Stomach smooth muscle (tissue), 2 donors: ENCODE data around the gene RBM15.

Experiments used
- H3K27ac ChIP-seq: one replicate; pipeline ENCODE4 v1.7.0; 2013; ENCODE audit warnings: mild to moderate bottlenecking, low read length, inconsistent platforms
- H3K27me3 ChIP-seq, 2 donors: one replicate each; pipeline ENCODE4 v1.7.0; 2013; ENCODE audit warnings: low read length in 2 of 2; ENCODE audit not compliant: insufficient read depth in 2 of 2, control insufficient read depth in 1 of 2
- H3K36me3 ChIP-seq, 2 donors: one replicate each; pipeline ENCODE4 v1.7.0; 2013; ENCODE audit warnings: low read length in 2 of 2; ENCODE audit not compliant: control insufficient read depth in 2 of 2, insufficient read depth in 2 of 2
- H3K4me1 ChIP-seq: one replicate; pipeline ENCODE4 v1.7.0; 2013; ENCODE audit warnings: low read length; ENCODE audit not compliant: control insufficient read depth, insufficient read depth
- H3K4me3 ChIP-seq, 2 donors: one replicate each; pipeline ENCODE4 v1.7.0; 2013; ENCODE audit warnings: low read length in 2 of 2
- H3K9ac ChIP-seq, 2 donors: one replicate each; pipeline ENCODE4 v1.7.0; 2013; ENCODE audit warnings: low read length in 2 of 2, mild to moderate bottlenecking in 1 of 2
- H3K9me3 ChIP-seq, 2 donors: one replicate each; pipeline ENCODE4 v1.7.0; 2013; ENCODE audit warnings: low read length in 2 of 2; ENCODE audit not compliant: control insufficient read depth in 2 of 2
- donor health status: healthy.
- donor health status: Pancreatic carcinoma.

Gene RBM15

GRCh38 chr1:110355321-110355720 is 16.1 kb downstream of the RBM15 start:
- no peaks in the 10 kb centered on the region for H3K27me3 ChIP-seq
- no peaks in the 10 kb centered on the region for H3K9me3 ChIP-seq
- H3K9ac ChIP-seq: no peak overlapping the region
- H3K27ac ChIP-seq: no peak overlapping the region
- no peak overlapping the region for H3K4me3 ChIP-seq
- H3K36me3 ChIP-seq: peaks cover 0 to 4% of the 10 kb centered on the region in 2 donors
- peaks cover 3% of the 10 kb centered on the region for H3K4me1 ChIP-seq

DNA sequence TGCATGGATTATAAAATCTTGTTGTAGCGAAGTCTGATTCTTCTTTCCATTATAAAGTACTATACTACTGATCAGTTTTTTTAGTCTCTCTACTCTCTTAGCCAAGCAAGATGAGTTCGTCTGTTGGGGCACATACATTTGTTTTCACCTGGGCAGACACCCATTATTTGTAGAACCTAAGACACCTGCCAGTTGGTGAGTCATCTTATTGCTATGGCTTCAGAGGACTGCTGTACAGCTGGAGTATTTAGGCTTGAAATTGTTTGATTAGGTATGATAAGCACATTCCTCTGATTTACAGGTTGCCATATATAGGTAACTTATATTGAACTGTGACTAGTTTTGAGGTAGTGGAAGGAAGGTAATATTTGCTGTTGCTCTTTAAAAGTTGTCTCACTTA is 17.2 kb downstream of the RBM15 start:
- no peaks in the 10 kb centered on the region for H3K9me3 ChIP-seq

GRCh38 chr1:110360431-110360830 is 21.3 kb downstream of the RBM15 start:
- H3K9ac ChIP-seq: no peak overlapping the region
- no peaks in the 10 kb centered on the region for H3K4me1 ChIP-seq
- H3K9me3 ChIP-seq: no peaks in the 10 kb centered on the region
- H3K4me3 ChIP-seq: no peak overlapping the region
- H3K36me3 ChIP-seq: peaks cover 3 to 4% of the 10 kb centered on the region in 2 donors
- no peak overlapping the region for H3K27ac ChIP-seq
- no peaks in the 10 kb centered on the region for H3K27me3 ChIP-seq

More for the DNA sequence above, 17.2 kb downstream of the RBM15 start:
- Histone ChIP-seq H3K4me3 (no peak overlapping the region), H3K27ac (no peak overlapping the region), H3K9ac (no peak overlapping the region), H3K4me1 (no peaks in the 10 kb centered on the region), H3K36me3 (peaks cover 0 to 4% of the 10 kb centered on the region in 2 donors), H3K27me3 (no peaks in the 10 kb centered on the region)

- H3K9ac ChIP-seq: no peak overlapping the region
- no peaks in the 10 kb centered on the region for H3K27me3 ChIP-seq
- peaks cover 2 to 3% of the 10 kb centered on the region in 2 donors for H3K36me3 ChIP-seq
- H3K4me3 ChIP-seq: no peak overlapping the region
- no peaks in the 10 kb centered on the region for H3K9me3 ChIP-seq
- no peak overlapping the region for H3K27ac ChIP-seq
- no peaks in the 10 kb centered on the region for H3K4me1 ChIP-seq
Measured at GRCh38 chr1:110361856-110362255, 22.7 kb downstream of the RBM15 start.

- Histone ChIP-seq H3K9ac (no peak overlapping the region), H3K4me3 (no peak overlapping the region), H3K27me3 (no peaks in the 10 kb centered on the region), H3K4me1 (no peaks in the 10 kb centered on the region), H3K27ac (no peak overlapping the region), H3K36me3 (peaks cover 2 to 3% of the 10 kb centered on the region in 2 donors), H3K9me3 (no peaks in the 10 kb centered on the region)
Measured at GRCh38 chr1:110364221-110364620, 25.0 kb downstream of the RBM15 start.

- no peaks in the 10 kb centered on the region for H3K9me3 ChIP-seq
- no peak overlapping the region for H3K27ac ChIP-seq
- H3K9ac ChIP-seq: no peak overlapping the region
- H3K27me3 ChIP-seq: no peaks in the 10 kb centered on the region
- no peak overlapping the region for H3K4me3 ChIP-seq
- no peaks in the 10 kb centered on the region for H3K4me1 ChIP-seq
- peaks cover 4 to 13% of the 10 kb centered on the region in 2 donors for H3K36me3 ChIP-seq
Measured at GRCh38 chr1:110370827-110371226, 31.6 kb downstream of the RBM15 start.

DNA sequence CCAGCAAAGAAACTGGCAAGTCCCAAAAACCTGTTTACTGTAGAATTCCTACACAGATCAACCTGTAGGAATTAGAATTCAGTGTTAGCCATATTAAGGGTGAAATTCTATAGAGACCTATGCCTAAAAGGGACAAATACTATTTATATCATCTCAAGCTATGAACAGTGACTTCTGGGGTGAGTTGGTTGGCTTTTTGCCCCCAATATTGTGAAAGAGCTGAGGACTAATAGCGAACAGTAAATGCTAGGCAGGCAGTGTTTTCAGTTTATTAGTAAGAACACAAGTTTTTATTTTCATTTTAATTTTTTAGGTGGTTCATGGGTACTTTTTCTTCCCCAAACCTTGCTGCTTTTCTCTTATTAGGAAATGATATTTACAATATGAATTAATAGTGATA is 36.3 kb downstream of the RBM15 start:
- Histone ChIP-seq H3K4me1 (no peaks in the 10 kb centered on the region), H3K27ac (no peak overlapping the region), H3K36me3 (peaks cover 17 to 30% of the 10 kb centered on the region in 2 donors), H3K9ac (no peak overlapping the region), H3K27me3 (no peaks in the 10 kb centered on the region), H3K9me3 (no peaks in the 10 kb centered on the region), H3K4me3 (no peak overlapping the region)

DNA sequence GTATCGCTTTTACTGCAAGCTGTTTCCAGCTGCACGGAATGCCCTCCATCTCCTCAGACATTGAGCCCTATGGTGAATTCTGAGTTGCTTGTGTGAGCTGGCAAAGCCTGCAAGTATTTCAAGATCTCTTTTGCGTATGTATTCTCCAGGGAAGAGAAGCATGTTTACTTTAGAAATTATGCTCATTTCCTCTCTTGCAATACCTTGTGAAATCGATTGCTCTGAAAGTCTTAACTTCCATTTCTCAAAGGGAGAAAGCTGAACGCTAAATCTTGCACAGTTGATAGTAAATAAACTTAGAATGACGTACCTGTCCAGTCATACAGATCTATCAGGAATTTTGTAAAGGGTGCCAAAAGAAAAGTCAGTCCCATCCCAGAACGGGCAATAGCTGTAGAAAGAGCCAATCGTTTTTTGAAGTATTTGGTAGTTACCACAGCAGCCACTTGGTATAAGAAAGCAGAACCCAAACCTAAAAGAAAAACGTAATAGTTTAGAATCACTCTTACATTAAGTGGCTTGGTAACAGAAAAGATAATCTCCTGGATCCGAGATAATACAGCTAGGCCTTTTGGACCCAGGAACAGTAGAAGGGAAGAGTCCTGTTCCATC is 41.6 kb downstream of the RBM15 start:
- H3K9ac ChIP-seq: no peak overlapping the region
- no peak overlapping the region for H3K4me3 ChIP-seq

DNA sequence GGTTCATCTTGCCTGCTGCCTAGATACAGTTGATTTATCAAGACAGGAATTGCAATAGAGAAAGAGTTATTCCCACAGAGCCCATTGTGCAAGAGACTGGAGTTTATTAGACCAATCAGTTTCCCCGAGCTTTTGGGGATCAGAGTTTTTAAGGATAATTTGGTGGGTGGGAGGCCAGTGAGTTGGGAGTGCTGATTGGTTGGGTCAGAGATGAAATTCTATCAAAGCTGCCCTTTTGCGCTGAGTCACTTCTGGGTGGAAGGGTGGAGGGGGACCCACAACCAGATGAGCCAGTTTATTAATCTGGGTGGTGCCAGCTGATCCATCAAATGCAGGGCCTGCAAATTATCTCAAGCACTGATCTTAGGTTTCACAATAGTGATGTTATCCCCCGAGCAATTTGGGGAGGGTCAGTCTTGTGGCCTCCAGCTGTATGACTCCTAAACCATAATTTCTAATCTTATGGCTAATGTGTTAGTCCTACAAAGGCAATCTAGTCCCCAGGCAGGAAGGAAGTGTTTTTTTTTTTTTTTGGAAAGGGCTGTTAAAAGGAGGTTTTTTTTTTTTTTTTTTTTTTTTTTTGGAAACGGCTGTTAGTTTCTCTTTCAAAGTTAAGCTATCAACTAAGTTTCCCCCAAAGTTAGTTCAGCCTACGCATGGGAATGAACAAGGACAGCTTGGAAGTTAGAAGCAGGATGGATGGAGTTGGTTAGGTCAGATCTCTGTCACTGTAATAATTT is 44.2 kb downstream of the RBM15 start:
- Histone ChIP-seq H3K27me3 (no peaks in the 10 kb centered on the region), H3K36me3 (peaks cover 8 to 12% of the 10 kb centered on the region in 2 donors), H3K9ac (no peak overlapping the region), H3K4me1 (peaks cover 3% of the 10 kb centered on the region), H3K4me3 (no peak overlapping the region), H3K9me3 (no peaks in the 10 kb centered on the region), H3K27ac (no peak overlapping the region)

More for the DNA sequence above, 41.6 kb downstream of the RBM15 start:
- Histone ChIP-seq H3K9me3 (no peaks in the 10 kb centered on the region), H3K4me1 (peaks cover 3% of the 10 kb centered on the region), H3K36me3 (peaks cover 16 to 19% of the 10 kb centered on the region in 2 donors), H3K27me3 (no peaks in the 10 kb centered on the region), H3K27ac (no peak overlapping the region)

DNA sequence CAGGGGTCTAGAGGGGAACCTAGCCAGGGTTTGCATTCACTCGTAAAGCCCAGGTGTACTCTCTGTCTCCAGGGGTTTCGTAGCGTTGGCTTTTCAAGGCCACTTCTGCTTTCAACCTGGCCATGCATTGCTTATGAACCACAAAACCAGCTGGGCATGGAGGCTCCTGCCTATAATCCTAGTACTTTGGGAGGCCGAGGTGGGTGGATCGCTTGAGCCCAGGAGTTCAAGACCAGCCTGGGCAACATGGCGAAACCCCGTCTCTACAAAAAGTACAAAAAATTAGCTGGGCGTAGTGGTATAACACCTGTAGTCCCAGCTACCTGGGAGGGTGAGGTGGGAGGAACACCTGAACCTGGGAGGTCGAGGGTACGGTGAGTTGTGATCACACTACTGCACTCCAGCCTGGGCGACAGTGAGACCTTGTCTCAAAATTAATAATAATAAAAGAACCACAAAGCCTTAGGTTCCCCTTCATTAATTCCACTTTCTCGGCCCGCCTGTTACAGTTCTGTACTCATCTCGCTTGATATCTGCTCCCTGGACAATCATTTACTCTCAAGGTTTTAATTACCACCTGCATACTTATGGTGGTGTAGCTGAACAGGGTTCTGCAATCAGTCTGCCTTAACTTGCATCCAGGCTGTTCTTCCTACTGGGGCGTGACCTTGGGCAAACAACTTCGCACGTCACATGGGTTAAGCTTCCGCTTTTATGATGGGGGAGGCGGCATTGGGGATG is 45.6 kb downstream of the RBM15 start:
- Histone ChIP-seq H3K4me3 (no peak overlapping the region), H3K9ac (no peak overlapping the region), H3K27ac (no peak overlapping the region), H3K4me1 (peaks cover 5% of the 10 kb centered on the region), H3K36me3 (peaks cover 2 to 8% of the 10 kb centered on the region in 2 donors), H3K27me3 (no peaks in the 10 kb centered on the region), H3K9me3 (no peaks in the 10 kb centered on the region)
